ENCODE results near the gene KCNJ14. TPM values are rescaled to one million over a fixed set of nuclear protein-coding genes. Genes with fewer than 3 reads are reported as not detected.

KCNJ14 gene
- total RNA-seq, 3 donors from 2014 or later, result 0.80 to 1.6 (median 1.0) TPM

- Histone ChIP-seq H3K9me3 (no peaks in the 10 kb centered on the region), H3K27me3 (no peaks in the 10 kb centered on the region), H3K27ac (peak overlapping the region; percentile 56 to 82), H3K4me1 (peaks cover 3 to 5% of the 10 kb centered on the region in 2 donors), H3K36me3 (no peaks in the 10 kb centered on the region), H3K4me3 (peak overlapping the region in 2 of 3 donors; percentile 25 to 48)
- DNase-seq (ENCODE audit: low spot score in 2 of 2), result peak in 1 of 2 donors; percentile 50
- TF ChIP-seq CTCF (IDR thresholded peaks at IDR 0.05) (no peak), POLR2A (IDR thresholded peaks at IDR 0.05) (no peak), POLR2AphosphoS5 (IDR thresholded peaks at IDR 0.05) (no peak)
- intact Hi-C loops (cut with DNase I; ENCODE audit: low total_unique reads), result loop anchor here (5.0 kb wide), 1 partner anchor 99 kb away; the partner anchor contains the start of genes GRIN2D and KDELR1
Measured at GRCh38 chr19:48490981-48491792, 35.8 kb downstream of the KCNJ14 start.

GRCh38 chr19:48491793-48492123 lies 36.4 kb downstream of the KCNJ14 start:
- intact Hi-C loops (cut with DNase I; ENCODE audit: low total_unique reads), result loop anchor here (5.0 kb wide), 1 partner anchor 99 kb away; the partner anchor contains the start of genes GRIN2D and KDELR1
- no peaks in the 10 kb centered on the region for H3K9me3 ChIP-seq
- no peak for DNase-seq (ENCODE audit: low spot score in 2 of 2)
- no peaks in the 10 kb centered on the region for H3K36me3 ChIP-seq
- TF ChIP-seq POLR2A (IDR thresholded peaks at IDR 0.05), result no peak
- no peak for TF ChIP-seq POLR2AphosphoS5 (IDR thresholded peaks at IDR 0.05)
- TF ChIP-seq CTCF (IDR thresholded peaks at IDR 0.05), result no peak
- peak overlapping the region in 1 of 3 donors; percentile 48 for H3K4me3 ChIP-seq
- H3K27me3 ChIP-seq, result no peaks in the 10 kb centered on the region
- peaks cover 3 to 5% of the 10 kb centered on the region in 2 donors for H3K4me1 ChIP-seq
- H3K27ac ChIP-seq, result peak overlapping the region; percentile 56 to 82

GRCh38 chr19:48492925-48493717 lies 37.7 kb downstream of the KCNJ14 start:
- TF ChIP-seq POLR2AphosphoS5 (IDR thresholded peaks at IDR 0.05) (peak in 2 of 3 donors; percentile 80 to 91), CTCF (IDR thresholded peaks at IDR 0.05) (no peak), POLR2A (IDR thresholded peaks at IDR 0.05) (peak; percentile 61)
- intact Hi-C loops (cut with DNase I; ENCODE audit: low total_unique reads), result loop anchor here (5.0 kb wide), 1 partner anchor 101 kb away; the partner anchor contains the start of genes GRIN2D and KDELR1
- DNase-seq (ENCODE audit: low spot score in 2 of 2), result peak; percentile 97 to 99
- H3K36me3 ChIP-seq, result no peaks in the 10 kb centered on the region
- H3K4me1 ChIP-seq, result no peaks in the 10 kb centered on the region
- H3K27ac ChIP-seq, result peak overlapping the region; percentile 82
- H3K9me3 ChIP-seq, result no peaks in the 10 kb centered on the region
- peak overlapping the region; percentile 48 to 74 (median 58) for H3K4me3 ChIP-seq
- no peaks in the 10 kb centered on the region for H3K27me3 ChIP-seq

- peak overlapping the region; percentile 82 for H3K27ac ChIP-seq
- H3K27me3 ChIP-seq, result peaks cover 0 to 2% of the 10 kb centered on the region in 2 donors
Measured at GRCh38 chr19:48493718-48494401, 38.5 kb downstream of the KCNJ14 start.

More at GRCh38 chr19:48493718-48494401, 38.5 kb downstream of the KCNJ14 start:
- Histone ChIP-seq H3K4me3 (peak overlapping the region; percentile 48 to 74 (median 58)), H3K9me3 (no peaks in the 10 kb centered on the region), H3K4me1 (no peaks in the 10 kb centered on the region), H3K36me3 (no peaks in the 10 kb centered on the region)
- no peak for TF ChIP-seq POLR2A (IDR thresholded peaks at IDR 0.05)
- peak in 1 of 3 donors; percentile 90 for TF ChIP-seq POLR2AphosphoS5 (IDR thresholded peaks at IDR 0.05)
- no peak for TF ChIP-seq CTCF (IDR thresholded peaks at IDR 0.05)
- no peak for DNase-seq (ENCODE audit: low spot score in 2 of 2)
- intact Hi-C loops (cut with DNase I; ENCODE audit: low total_unique reads), result loop anchor here (5.0 kb wide), 1 partner anchor 102 kb away; the partner anchor contains the start of genes GRIN2D and KDELR1
